Bronchial epithelial cell (primary cell): ENCODE data around the gene CCDC197. TPM values are rescaled to one million over a fixed set of nuclear protein-coding genes. Genes with fewer than 3 reads are reported as not detected.

Experiments used
- DNase-seq: peaks from one replicate; pipeline ENCODE4 v3.0.0-alpha.2; 2010; ENCODE audit warnings: low read depth
- FAIRE-seq: peaks from 2 replicates; lab custom pipeline; 2011; peaks lifted over from hg19 to GRCh38; lab: Jason Lieb, UNC
- H3K27me3 ChIP-seq: 2 replicates; pipeline ENCODE4 v1.5.1; 2011; ENCODE audit warnings: low read length; ENCODE audit not compliant: control insufficient read depth, insufficient read depth
- H3K36me3 ChIP-seq: 2 replicates; pipeline ENCODE4 v1.5.1; 2011; ENCODE audit warnings: low read length; ENCODE audit not compliant: control insufficient read depth, insufficient read depth
- H3K4me3 ChIP-seq: 2 replicates; pipeline ENCODE4 v1.5.1; 2011; ENCODE audit warnings: mild to moderate bottlenecking, low read depth, low read length, control low read depth
- CTCF ChIP-seq: IDR thresholded peaks from 2 replicates; pipeline ENCODE4 v1.5.1; 2011; ENCODE audit warnings: mild to moderate bottlenecking, moderate library complexity, low read length, control low read depth, inconsistent platforms; ENCODE audit not compliant: insufficient read depth, severe bottlenecking
- total RNA-seq: library from RNA; depleted of rRNA; stranded (reverse); fragments of >200 nt; gene quantifications from 2 replicates; pipeline ENCODE4 v1.2.1, GENCODE V29; 2014

The CCDC197 gene
- total RNA-seq, 1 donor from 2014 or later: not detected

DNA sequence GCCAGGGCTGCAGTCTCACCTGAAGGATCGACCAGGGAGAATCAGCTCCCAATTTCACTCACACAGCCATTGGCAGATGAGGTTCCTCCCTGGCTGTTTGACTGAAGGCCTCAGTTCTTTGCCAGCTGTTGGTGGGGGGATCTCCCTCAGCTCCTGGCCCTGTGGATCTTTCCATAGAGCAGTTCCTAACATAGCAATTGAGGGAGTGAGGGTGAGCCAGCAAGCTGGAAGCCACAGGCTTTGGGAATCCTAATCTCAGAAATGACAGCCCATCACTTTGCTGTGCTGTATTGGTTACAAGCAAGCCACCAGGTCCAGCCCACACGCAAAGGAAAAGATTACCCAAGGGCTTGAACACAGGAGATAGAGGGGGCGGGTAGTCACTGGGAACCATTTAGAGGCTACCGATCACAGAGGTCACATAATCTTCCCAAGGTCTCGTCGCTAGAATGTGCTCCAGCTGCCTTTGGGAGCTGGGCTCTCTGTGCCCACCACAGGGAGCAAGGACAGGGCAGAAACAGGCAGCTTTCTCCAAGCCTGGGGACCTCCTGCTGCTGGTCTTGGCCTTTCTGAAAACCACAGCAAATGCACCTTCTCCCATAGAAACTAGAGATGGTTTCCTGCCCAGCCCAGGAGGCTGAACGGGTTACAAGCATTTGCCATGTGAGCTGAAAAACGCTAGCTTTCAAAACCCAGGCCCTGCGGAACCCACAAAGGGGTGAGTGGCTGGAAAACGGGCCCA, 24.5 kb downstream of the CCDC197 start:
- H3K27me3 ChIP-seq: peaks cover 3% of the 10 kb centered on the region
- no peak overlapping the region for H3K4me3 ChIP-seq
- no peak for TF ChIP-seq CTCF
- no peak for FAIRE-seq
- no peak for DNase-seq
- no peaks in the 10 kb centered on the region for H3K36me3 ChIP-seq

- peaks cover 1% of the 10 kb centered on the region for H3K27me3 ChIP-seq
- no peak overlapping the region for H3K4me3 ChIP-seq
- no peaks in the 10 kb centered on the region for H3K36me3 ChIP-seq
- FAIRE-seq: no peak
- no peak for TF ChIP-seq CTCF
- peak; percentile 20 for DNase-seq
Observed at GRCh38 chr14:94022532-94023411, 25.7 kb downstream of the CCDC197 start.

DNA sequence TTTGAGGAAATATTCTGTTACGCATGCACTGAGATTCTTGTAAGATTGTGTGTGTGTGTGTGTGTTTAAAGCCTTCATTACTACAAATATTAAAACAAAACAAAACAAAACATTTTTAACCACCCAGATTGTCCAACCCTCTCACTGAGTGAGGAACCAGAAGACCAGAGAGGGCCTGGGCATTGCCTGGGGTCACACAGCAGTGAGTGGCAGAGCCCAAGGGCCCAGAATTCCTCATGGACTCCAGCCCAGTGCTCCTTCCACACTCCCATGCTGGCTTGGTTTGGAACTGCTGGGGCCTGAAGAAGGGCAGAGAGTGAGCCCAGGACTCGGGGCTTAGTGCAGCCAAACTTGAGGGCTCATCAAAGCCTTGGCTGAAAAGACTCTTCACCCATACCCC, 27.4 kb downstream of the CCDC197 start:
- TF ChIP-seq CTCF: no peak
- H3K36me3 ChIP-seq: no peaks in the 10 kb centered on the region
- no peaks in the 10 kb centered on the region for H3K27me3 ChIP-seq
- no peak overlapping the region for H3K4me3 ChIP-seq
- DNase-seq: no peak
- no peak for FAIRE-seq

GRCh38 chr14:94025720-94026119, 28.6 kb downstream of the CCDC197 start:
- no peak for FAIRE-seq
- no peak for TF ChIP-seq CTCF
- H3K27me3 ChIP-seq: no peaks in the 10 kb centered on the region
- peak; percentile 89 for DNase-seq
- H3K36me3 ChIP-seq: no peaks in the 10 kb centered on the region
- H3K4me3 ChIP-seq: peak overlapping the region; percentile 55

- TF ChIP-seq CTCF: no peak
- Histone ChIP-seq H3K27me3 (no peaks in the 10 kb centered on the region), H3K36me3 (no peaks in the 10 kb centered on the region), H3K4me3 (peak within 1 kb of the TSS; percentile 55)
- FAIRE-seq (peak; percentile 98), DNase-seq (peak; percentile 95)
Observed at GRCh38 chr14:94026173-94026888, 29.2 kb downstream of the CCDC197 start, which contains the start of gene OTUB2. OTUB2 (plus strand) TSS chr14:94026340; CDS start chr14:94026538, 198 bp downstream.
